ENCODE measurements around the gene COIL. TPM values are rescaled to one million over a fixed set of nuclear protein-coding genes. Genes with fewer than 3 reads are reported as not detected.
A peak's percentile ranks its signal among the peaks of the same experiment; 100 is the strongest.

Gene COIL
- total and polyA plus RNA-seq, 4 donors, result 7.2 to 21.4 (median 9.7) TPM

DNA sequence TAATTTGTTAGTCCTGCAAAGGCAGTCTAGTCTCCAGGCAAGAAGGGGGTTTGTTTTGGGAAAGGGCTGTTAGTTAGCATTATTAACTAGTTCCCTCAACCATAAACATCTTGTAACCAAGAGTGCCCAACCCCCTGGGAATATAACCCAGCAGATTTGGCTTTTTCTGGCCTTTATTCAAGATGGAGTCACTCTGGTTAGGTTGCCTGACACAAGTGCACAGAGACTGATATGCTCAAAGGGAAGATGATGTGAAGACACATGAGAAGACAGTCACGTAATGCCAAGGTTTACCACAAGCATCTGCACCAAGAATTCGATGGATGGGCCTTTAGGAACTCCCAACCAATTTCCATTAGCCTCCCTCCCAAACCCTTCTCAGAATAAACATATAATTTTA lies 13.2 kb upstream of the COIL start:
- ATAC-seq (ENCODE audit: insufficient read depth, low FRiP score), result no peak
- H3K9ac ChIP-seq (ENCODE audit: insufficient read depth in 1 of 2, low read length in 2 of 2), result no peak overlapping the region
- H3K36me3 ChIP-seq (ENCODE audit: control insufficient read depth in 4 of 4, insufficient read depth in 4 of 4, low read length in 4 of 4), result no peaks in the 10 kb centered on the region
- H3K27ac ChIP-seq (ENCODE audit: low read depth in 1 of 2, low read length in 1 of 2), result no peak overlapping the region
- 92 to 96% methylated on average over 2 of the region's 2 CpGs for WGBS, 2 donors
- DNase-seq, result no peak
- H3K9me3 ChIP-seq (ENCODE audit: control insufficient read depth in 4 of 4, insufficient read depth in 3 of 4, low read length in 3 of 4), result no peaks in the 10 kb centered on the region
- no peak for TF ChIP-seq CTCF (IDR thresholded peaks at IDR 0.05; ENCODE audit: control extremely low read depth, extremely low read depth)
- no peaks in the 10 kb centered on the region for H3K27me3 ChIP-seq (ENCODE audit: control insufficient read depth in 3 of 3, insufficient read depth in 3 of 3, low read length in 2 of 3)
- peaks cover 1 to 11% (median 5%) of the 10 kb centered on the region in 5 donors for H3K4me1 ChIP-seq (ENCODE audit: control insufficient read depth in 5 of 5, insufficient read depth in 5 of 5, low read length in 5 of 5)
- H3K4me3 ChIP-seq, result no peak overlapping the region

- DNase-seq, result peak in 2 of 3 donors; percentile 23 to 58
Observed at GRCh38 chr17:56973520-56973919, 12.7 kb upstream of the COIL start.

GRCh38 chr17:56972111-56972730 lies 11.4 kb upstream of the COIL start:
- Histone ChIP-seq H3K27me3 (ENCODE audit: control insufficient read depth in 3 of 3, insufficient read depth in 3 of 3, low read length in 2 of 3) (no peaks in the 10 kb centered on the region), H3K4me3 (no peak overlapping the region), H3K27ac (ENCODE audit: low read depth in 1 of 2, low read length in 1 of 2) (no peak overlapping the region), H3K9ac (ENCODE audit: insufficient read depth in 1 of 2, low read length in 2 of 2) (no peak overlapping the region), H3K36me3 (ENCODE audit: control insufficient read depth in 4 of 4, insufficient read depth in 4 of 4, low read length in 4 of 4) (no peaks in the 10 kb centered on the region), H3K9me3 (ENCODE audit: control insufficient read depth in 4 of 4, insufficient read depth in 3 of 4, low read length in 3 of 4) (no peaks in the 10 kb centered on the region), H3K4me1 (ENCODE audit: control insufficient read depth in 5 of 5, insufficient read depth in 5 of 5, low read length in 5 of 5) (peaks cover 0 to 5% (median under 1%) of the 10 kb centered on the region in 5 donors)
- DNase-seq, result no peak
- no peak for ATAC-seq (ENCODE audit: insufficient read depth, low FRiP score)
- 75 to 83% methylated on average over 7 of the region's 7 CpGs for WGBS, 2 donors
- TF ChIP-seq CTCF (IDR thresholded peaks at IDR 0.05; ENCODE audit: control extremely low read depth, extremely low read depth), result no peak

More at GRCh38 chr17:56973520-56973919, 12.7 kb upstream of the COIL start:
- no peaks in the 10 kb centered on the region for H3K27me3 ChIP-seq (ENCODE audit: control insufficient read depth in 3 of 3, insufficient read depth in 3 of 3, low read length in 2 of 3)
- no peak overlapping the region for H3K9ac ChIP-seq (ENCODE audit: insufficient read depth in 1 of 2, low read length in 2 of 2)
- H3K27ac ChIP-seq (ENCODE audit: low read depth in 1 of 2, low read length in 1 of 2), result no peak overlapping the region
- no peak for TF ChIP-seq CTCF (IDR thresholded peaks at IDR 0.05; ENCODE audit: control extremely low read depth, extremely low read depth)
- peaks cover under 1 to 8% (median 3%) of the 10 kb centered on the region in 5 donors for H3K4me1 ChIP-seq (ENCODE audit: control insufficient read depth in 5 of 5, insufficient read depth in 5 of 5, low read length in 5 of 5)
- H3K36me3 ChIP-seq (ENCODE audit: control insufficient read depth in 4 of 4, insufficient read depth in 4 of 4, low read length in 4 of 4), result no peaks in the 10 kb centered on the region
- H3K4me3 ChIP-seq, result no peak overlapping the region
- no peaks in the 10 kb centered on the region for H3K9me3 ChIP-seq (ENCODE audit: control insufficient read depth in 4 of 4, insufficient read depth in 3 of 4, low read length in 3 of 4)
- ATAC-seq (ENCODE audit: insufficient read depth, low FRiP score), result no peak
- WGBS, 2 donors, result 73 to 90% methylated on average over 7 of the region's 7 CpGs

GRCh38 chr17:56970974-56971373 lies 10.1 kb upstream of the COIL start:
- ATAC-seq (ENCODE audit: insufficient read depth, low FRiP score), result no peak
- Histone ChIP-seq H3K9me3 (ENCODE audit: control insufficient read depth in 4 of 4, insufficient read depth in 3 of 4, low read length in 3 of 4) (no peaks in the 10 kb centered on the region), H3K36me3 (ENCODE audit: control insufficient read depth in 4 of 4, insufficient read depth in 4 of 4, low read length in 4 of 4) (no peaks in the 10 kb centered on the region), H3K4me1 (ENCODE audit: control insufficient read depth in 5 of 5, insufficient read depth in 5 of 5, low read length in 5 of 5) (peaks cover 0 to 5% (median 0%) of the 10 kb centered on the region in 5 donors), H3K4me3 (no peak overlapping the region), H3K27me3 (ENCODE audit: control insufficient read depth in 3 of 3, insufficient read depth in 3 of 3, low read length in 2 of 3) (no peaks in the 10 kb centered on the region), H3K9ac (ENCODE audit: insufficient read depth in 1 of 2, low read length in 2 of 2) (no peak overlapping the region), H3K27ac (ENCODE audit: low read depth in 1 of 2, low read length in 1 of 2) (no peak overlapping the region)
- no peak for TF ChIP-seq CTCF (IDR thresholded peaks at IDR 0.05; ENCODE audit: control extremely low read depth, extremely low read depth)
- no peak for DNase-seq
- WGBS, 2 donors, result 97 to 100% methylated on average over 1 of the region's 1 CpG
